Stimulated activated naive CD4-positive, alpha-beta T cell (primary cell): ENCODE measurements around the gene CMBL.
"Not testable (repeated sequence)": the region's sequence is repeated elsewhere in the genome, so short reads cannot be mapped to it uniquely, and the experiment has no call there.

Experiments
- DNase-seq, 6 experiments: peaks; one replicate each; lab custom pipeline; 2025; lab: John Stamatoyannopoulos, UW

CMBL gene

DNA sequence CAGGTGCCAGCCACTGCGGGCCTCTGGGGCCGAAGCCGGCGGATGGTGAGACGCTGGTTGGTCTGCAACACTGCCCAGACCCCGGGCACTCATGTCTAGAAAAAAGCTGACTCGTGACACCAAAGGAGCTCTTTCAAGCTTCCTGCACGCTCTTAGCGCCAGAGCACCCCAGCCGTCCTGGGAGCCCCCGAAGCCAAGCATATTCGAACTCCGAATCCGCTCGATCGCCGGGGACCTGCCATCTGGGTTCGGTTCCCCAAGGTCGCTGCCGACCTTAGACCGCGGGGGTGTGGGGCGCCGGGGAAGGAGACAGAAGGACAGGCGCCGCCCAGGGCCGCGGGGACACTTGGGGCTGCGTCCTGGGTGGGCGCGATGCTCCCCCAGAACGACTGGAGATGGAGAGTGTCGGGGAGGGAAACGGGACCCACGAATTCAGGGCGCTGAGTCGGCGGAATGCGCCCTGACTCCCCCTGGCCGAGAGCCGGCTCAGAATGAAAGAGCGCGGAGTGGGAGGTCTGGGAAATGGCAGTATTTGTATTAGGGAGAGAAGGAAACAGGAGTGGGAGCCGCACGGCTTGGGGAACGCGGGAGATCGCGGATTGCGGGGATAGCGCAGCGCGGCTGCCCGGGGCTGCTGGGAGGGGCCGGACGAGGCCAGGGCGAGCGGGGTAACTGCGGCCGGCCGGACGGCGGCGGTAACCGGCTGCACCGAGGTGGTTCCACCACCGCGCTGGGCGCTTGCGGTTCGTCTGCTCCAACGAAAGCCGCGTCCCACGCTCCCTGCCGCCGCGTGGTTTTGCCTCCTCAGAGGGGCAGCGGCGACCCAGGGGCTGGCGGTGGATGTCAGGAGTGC lies 25.7 kb upstream of the CMBL start:
- DNase-seq, result peak in 2 of 6 experiments; percentile 9 to 14

- no peak for DNase-seq
Measured at GRCh38 chr5:10332301-10332700, 24.6 kb upstream of the CMBL start.

- DNase-seq, result no peak
Measured at GRCh38 chr5:10331341-10331796, 23.7 kb upstream of the CMBL start.

- DNase-seq, result no peak
Measured at GRCh38 chr5:10330511-10331230, 23.0 kb upstream of the CMBL start.

DNA sequence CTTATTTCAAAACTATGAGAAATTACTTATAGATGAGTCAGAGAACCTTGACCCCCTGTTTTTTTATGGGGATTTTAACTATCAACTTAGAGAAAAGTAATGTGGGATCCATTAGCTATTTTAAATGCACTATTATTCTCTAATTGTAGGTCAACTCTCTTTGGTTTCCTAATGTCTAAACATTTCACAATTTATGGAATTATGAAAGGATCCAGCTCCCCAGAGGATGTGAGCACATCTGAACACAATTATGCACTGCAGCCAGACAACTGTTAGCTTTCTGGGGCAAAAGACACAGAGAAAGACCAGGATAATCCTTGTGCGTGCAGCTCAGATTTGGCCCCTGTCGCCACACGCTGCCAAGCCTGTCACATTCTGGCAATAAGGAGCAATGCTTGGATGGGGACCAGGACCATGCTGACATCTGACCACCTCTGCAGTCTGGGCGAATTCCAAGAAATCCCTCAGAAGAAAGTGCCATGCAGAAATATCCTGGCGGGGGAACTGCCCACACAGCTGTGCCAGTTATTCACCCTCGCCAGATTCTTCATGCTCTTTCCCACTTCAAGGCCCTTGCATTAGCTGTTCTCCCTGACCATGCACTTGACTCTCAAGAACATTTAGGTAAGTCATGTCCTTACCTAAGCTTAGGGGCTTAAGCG lies 22.2 kb upstream of the CMBL start:
- no peak for DNase-seq

- no peak for DNase-seq
Measured at GRCh38 chr5:10329446-10329819, 21.7 kb upstream of the CMBL start.

- no peak for DNase-seq
Measured at GRCh38 chr5:10328323-10328722, 20.6 kb upstream of the CMBL start.

DNA sequence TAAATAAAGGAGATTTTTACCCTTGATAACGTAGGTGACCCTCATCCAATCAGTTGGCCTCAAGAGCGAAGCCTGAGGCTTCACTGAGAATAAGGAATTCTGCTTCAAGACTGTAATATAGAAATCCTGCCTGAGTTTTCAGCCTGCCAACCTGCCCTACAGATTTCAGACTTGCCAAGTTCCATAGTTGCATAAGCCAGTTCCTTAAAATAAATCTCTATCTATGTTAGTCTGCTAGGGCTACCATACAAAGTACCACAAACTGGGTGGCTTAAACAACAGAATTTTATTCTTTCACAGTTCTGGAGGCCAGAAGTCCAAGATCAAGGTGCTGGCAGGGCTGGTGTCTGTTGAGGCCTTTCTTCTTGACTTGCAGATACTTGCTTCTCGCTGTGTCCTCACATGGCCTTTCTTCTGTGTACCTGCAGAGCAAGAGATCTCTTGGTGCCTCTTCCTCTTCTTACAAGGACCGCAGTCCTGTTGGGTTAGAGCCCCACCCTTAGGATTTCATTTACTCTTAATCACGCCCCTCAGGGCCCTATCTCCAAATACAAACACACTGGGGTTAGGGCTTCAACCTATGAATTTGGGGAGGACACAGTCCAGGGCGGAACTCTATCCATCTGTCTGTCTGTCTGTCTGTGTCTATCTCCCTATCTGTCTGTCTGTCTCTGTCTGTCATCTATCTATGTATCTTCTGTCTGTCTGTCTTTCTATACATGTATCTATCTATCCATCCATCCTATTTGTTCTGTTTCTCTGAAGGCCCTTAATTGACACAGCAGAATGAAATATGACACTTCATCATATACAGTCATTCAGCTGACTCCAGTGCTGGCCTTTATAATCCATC lies 17.0 kb upstream of the CMBL start:
- no peak for DNase-seq

GRCh38 chr5:10323588-10324488 lies 16.1 kb upstream of the CMBL start:
- no peak for DNase-seq

GRCh38 chr5:10321882-10322281 lies 14.2 kb upstream of the CMBL start:
- DNase-seq, result no peak

DNA sequence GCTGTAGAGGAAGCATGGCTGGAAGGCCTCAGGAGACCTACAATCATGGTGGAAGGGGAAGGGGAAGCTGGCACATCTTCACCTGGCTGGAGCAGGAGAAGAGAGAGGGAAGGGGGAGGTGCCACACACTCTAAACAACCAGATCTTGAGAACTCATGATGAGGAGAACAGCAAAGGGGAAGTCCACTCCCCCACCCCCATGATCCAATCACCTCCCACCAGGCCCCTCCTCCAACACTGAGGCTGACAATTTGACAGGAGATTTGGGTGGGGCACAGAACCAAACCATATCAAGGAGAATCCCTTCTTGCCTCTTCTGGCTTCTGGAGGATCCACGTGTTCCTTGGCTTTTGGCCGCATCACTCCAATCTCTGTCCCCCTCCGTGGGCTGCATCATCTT lies 13.1 kb upstream of the CMBL start:
- DNase-seq, result no peak

GRCh38 chr5:10319202-10319851 lies 11.6 kb upstream of the CMBL start:
- no peak for DNase-seq

DNA sequence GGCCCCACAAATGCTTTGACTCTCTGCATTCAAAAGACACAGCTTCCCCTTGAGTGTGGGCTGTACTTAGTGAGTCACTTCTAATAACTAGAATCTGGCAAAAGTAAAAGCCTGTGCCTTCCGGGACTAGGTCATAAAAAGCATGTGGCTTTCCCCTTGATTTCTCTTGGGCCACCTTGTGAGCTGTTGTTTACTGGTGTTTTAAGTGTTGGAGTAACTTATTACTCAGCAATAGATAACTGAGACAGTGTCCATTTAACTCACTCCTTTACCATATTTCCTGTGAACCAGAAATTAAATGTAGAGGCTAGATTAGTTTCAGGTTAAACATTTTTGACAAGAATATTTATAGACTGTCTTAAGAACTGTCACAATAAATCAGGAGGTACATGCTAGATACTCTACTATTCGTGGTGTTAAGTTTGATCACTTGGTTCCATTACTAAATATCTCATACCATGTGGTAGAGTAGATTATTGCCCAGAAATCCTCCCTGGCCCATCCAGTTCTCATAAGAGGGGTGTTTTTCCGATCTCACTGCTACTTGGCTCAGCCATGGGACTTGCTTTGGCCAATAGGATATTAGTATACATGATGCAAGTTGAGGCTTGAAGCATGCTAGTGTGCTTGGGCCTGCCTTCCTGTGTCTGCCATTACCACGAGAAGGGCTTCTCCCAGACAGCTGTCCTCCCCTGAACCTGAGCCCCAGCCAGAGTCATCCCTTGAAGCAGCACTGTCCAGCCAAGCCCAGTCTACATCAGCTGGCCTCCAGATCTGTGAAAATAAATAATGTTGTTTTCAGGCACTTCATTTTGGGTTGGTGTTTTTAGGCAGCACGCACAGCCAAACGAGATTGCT lies 10.4 kb upstream of the CMBL start:
- DNase-seq, result no peak

DNA sequence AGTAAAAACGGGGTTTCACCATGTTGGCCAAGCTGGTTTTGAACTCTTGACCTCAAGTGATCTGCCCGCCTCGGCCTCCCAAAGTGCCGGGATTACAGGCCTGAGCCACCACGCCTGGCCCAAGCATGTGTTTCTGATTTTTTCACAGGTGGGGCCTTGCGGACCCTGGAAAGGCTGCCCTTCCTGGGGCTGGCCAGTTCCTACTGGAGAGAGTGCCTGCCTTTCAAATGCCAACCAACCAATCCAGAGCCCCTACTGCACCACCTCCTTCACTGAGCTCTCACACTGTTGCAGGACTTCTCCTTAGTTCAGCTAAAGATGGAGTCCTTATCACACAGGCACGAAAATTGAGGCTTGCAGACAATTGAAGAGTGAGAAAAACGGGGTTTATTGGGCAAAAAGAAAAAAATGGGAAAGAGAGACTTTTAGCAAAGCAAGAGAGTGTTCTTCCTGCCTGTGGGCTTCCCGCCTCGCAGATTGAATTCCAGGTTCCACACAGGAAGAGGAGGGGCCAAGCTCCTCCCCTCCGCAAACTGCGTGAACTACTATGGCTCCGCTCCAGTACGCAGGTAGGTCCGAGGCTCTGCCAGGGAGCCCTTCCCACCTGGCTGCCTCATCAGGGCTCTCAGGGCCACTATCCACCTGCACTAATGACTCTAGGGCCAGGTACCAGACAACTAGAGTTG lies 8.3 kb upstream of the CMBL start:
- no peak for DNase-seq

DNA sequence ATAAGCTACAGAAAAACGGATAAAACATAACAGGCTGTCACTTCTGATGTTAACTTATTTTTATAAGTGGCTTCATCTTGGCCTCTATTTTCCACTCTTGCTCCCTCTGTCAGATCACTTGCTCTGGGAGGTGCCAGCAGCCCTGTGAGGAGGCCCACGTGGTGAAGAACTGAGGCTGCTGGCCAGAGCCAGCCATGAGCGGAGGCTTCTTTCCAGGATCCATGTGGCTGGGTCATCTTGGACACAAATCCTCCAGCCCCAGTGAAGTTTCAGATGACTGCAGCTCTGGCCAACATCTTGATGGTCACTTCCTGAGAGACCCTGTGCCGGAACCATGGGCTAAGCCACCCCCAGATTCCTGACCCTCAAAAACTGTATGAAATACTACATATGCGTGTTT lies 7.5 kb upstream of the CMBL start:
- no peak for DNase-seq

DNA sequence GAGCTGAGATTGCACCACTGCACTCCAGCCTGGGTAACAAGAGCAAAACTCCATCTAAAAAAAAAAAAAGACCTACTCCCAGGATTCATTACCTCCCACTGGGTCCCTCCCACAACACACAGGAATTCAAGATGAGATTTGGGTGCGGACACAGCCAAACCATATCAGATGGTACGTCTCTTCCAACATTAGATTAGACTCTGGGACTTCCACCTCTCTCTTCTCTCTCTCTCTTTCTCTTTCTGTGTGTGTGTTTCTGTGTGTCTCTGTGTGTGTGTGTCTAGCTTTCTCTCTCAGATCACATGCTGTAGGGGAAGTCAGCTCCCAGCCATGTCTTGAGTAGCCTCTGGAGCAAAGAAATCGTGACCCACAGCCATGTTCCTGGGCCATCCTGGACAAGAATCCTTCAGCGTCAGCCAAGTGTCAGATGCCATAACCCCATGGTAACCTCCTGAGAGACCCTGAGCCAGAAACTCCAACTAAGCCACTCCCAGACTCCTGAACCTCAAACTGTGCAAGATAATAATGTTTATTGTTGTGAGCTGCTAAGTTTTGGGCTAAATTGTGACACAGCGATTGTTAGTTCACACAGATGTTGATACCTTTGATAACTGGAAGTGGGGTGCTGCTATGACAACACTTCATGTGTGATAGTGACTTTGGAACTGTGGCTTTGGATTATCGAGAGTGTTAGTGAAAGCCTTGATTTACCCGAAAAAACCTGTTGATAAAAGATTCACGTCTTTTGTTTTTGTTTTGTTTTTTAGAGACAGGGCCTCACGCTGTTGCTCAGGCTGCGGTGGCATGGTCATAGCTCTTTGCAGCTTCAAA lies 4.1 kb upstream of the CMBL start:
- DNase-seq, result no peak

- DNase-seq, result not testable (repeated sequence)
Measured at GRCh38 chr5:10310835-10311570, 3.3 kb upstream of the CMBL start.
